WTC11 (cell line): ENCODE data around the gene CBY1. TPM values are rescaled to one million over a fixed set of nuclear protein-coding genes. Genes with fewer than 3 reads are reported as not detected.

Source experiments
- ATAC-seq: fragments of 200-7000 bp; cut with Tn5 transposase; 2 replicates; pipeline ENCODE4 v1.10.0; 2021; ENCODE audit warnings: mild to moderate bottlenecking, moderate library complexity
- CTCF ChIA-PET: fragments of 300-600 bp; sonication (Branson Sonifier 250); formaldehyde crosslinking; loops from one replicate; lab custom pipeline; 2021; ENCODE audit warnings: antibody characterized with exemption; lab: Charles Lee
- POLR2A ChIA-PET: fragments of 350-600 bp; sonication (Branson Sonifier 250); formaldehyde crosslinking; loops from one replicate; lab custom pipeline; 2021; ENCODE audit warnings: antibody characterized with exemption; lab: Charles Lee
- DNase-seq: peaks from one replicate; pipeline ENCODE4 v3.0.0; 2021; ENCODE audit warnings: low spot score
- H3K27ac Mint-ChIP-seq: 2 replicates; pipeline ENCODE4 v1.8.0; 2021; ENCODE audit warnings: mixed read lengths
- H3K27me3 Mint-ChIP-seq: 2 replicates; pipeline ENCODE4 v1.8.0; 2021; ENCODE audit warnings: low read depth, mild to moderate bottlenecking, moderate library complexity, mixed read lengths
- H3K36me3 Mint-ChIP-seq: 2 replicates; pipeline ENCODE4 v1.8.0; 2021; ENCODE audit warnings: mixed read lengths
- H3K4me1 Mint-ChIP-seq: 2 replicates; pipeline ENCODE4 v1.8.0; 2022; ENCODE audit warnings: mixed read lengths
- H3K4me3 Mint-ChIP-seq: 2 replicates; pipeline ENCODE4 v1.8.0; 2021; ENCODE audit warnings: mild to moderate bottlenecking, moderate library complexity, mixed read lengths
- H3K9me3 Mint-ChIP-seq: 2 replicates; pipeline ENCODE4 v1.8.0; 2021; ENCODE audit warnings: mixed read lengths
- AFF4 ChIP-seq: sonication (generic); formaldehyde crosslinking; IDR thresholded peaks from 2 replicates; pipeline ENCODE4 v1.8.1; 2023; ENCODE audit warnings: mild to moderate bottlenecking, missing genetic modification reagents, borderline replicate concordance
- ATF1 ChIP-seq: sonication (generic); formaldehyde crosslinking; IDR thresholded peaks from 2 replicates; pipeline ENCODE4 v1.8.1; 2023; ENCODE audit warnings: mild to moderate bottlenecking, moderate library complexity, missing genetic modification reagents
- ATF2 ChIP-seq: sonication (generic); formaldehyde crosslinking; IDR thresholded peaks from 2 replicates; pipeline ENCODE4 v1.8.1; 2022; ENCODE audit warnings: low read depth, missing genetic modification reagents, borderline replicate concordance
- CDX4 ChIP-seq: fragments of 250-450 bp; sonication (Bioruptor Pico); IDR thresholded peaks from 2 replicates; pipeline ENCODE4 v1.9.0; 2021; ENCODE audit warnings: moderate library complexity, mild to moderate bottlenecking, inconsistent platforms, borderline replicate concordance
- E2F1 ChIP-seq: sonication (generic); formaldehyde crosslinking; IDR thresholded peaks from 2 replicates; pipeline ENCODE4 v1.8.0; 2022; ENCODE audit warnings: mild to moderate bottlenecking, missing genetic modification reagents
- E2F5 ChIP-seq: sonication (generic); formaldehyde crosslinking; IDR thresholded peaks from 2 replicates; pipeline ENCODE4 v1.8.1; 2022; ENCODE audit warnings: mild to moderate bottlenecking, moderate library complexity, missing genetic modification reagents
- ELF4 ChIP-seq: sonication (generic); formaldehyde crosslinking; IDR thresholded peaks from 2 replicates; pipeline ENCODE4 v1.8.1; 2022; ENCODE audit warnings: low read depth, mild to moderate bottlenecking, moderate library complexity, missing genetic modification reagents
- ESRRA ChIP-seq: sonication (generic); formaldehyde crosslinking; IDR thresholded peaks from 2 replicates; pipeline ENCODE4 v1.8.1; 2022; ENCODE audit warnings: mild to moderate bottlenecking, missing genetic modification reagents, borderline replicate concordance
- JAZF1 ChIP-seq: fragments of 250-450 bp; sonication (Bioruptor Pico); IDR thresholded peaks from 2 replicates; pipeline ENCODE4 v1.9.0; 2021; ENCODE audit warnings: moderate library complexity, mild to moderate bottlenecking, inconsistent platforms
- NFE2L1 ChIP-seq: sonication (generic); formaldehyde crosslinking; IDR thresholded peaks from 2 replicates; pipeline ENCODE4 v1.8.1; 2023; ENCODE audit warnings: missing genetic modification reagents
- NR2C2 ChIP-seq: sonication (generic); formaldehyde crosslinking; IDR thresholded peaks from 2 replicates; pipeline ENCODE4 v1.8.0; 2022; ENCODE audit warnings: mild to moderate bottlenecking, missing genetic modification reagents
- SP1 ChIP-seq: sonication (generic); formaldehyde crosslinking; conservative IDR thresholded peaks from 2 replicates; pipeline ENCODE4 v1.8.1; 2022; ENCODE audit warnings: missing genetic modification reagents
- TEAD1 ChIP-seq: sonication (generic); formaldehyde crosslinking; IDR thresholded peaks from 2 replicates; pipeline ENCODE4 v1.8.0; 2022; ENCODE audit warnings: mild to moderate bottlenecking, missing genetic modification reagents
- TEAD4 ChIP-seq: sonication (generic); formaldehyde crosslinking; IDR thresholded peaks from 2 replicates; pipeline ENCODE4 v1.8.0; 2022; ENCODE audit warnings: mild to moderate bottlenecking, missing genetic modification reagents
- ZBTB43 ChIP-seq: sonication (generic); formaldehyde crosslinking; IDR thresholded peaks from 2 replicates; pipeline ENCODE4 v1.8.1; 2023; ENCODE audit warnings: mild to moderate bottlenecking, missing genetic modification reagents
- ZNF281 ChIP-seq: sonication (generic); formaldehyde crosslinking; IDR thresholded peaks from 2 replicates; pipeline ENCODE4 v1.8.0; 2023; ENCODE audit warnings: mild to moderate bottlenecking, missing genetic modification reagents
- ZNF416 ChIP-seq: fragments of 250-450 bp; sonication (Bioruptor Pico); IDR thresholded peaks from 2 replicates; pipeline ENCODE4 v1.9.0; 2021; ENCODE audit warnings: mild to moderate bottlenecking, inconsistent platforms
- ZNF671 ChIP-seq: fragments of 250-450 bp; sonication (Bioruptor Pico); IDR thresholded peaks from 2 replicates; pipeline ENCODE4 v1.8.0; 2021; ENCODE audit warnings: mild to moderate bottlenecking
- total RNA-seq: library from RNA; stranded (reverse); gene quantifications from 3 replicates; pipeline ENCODE4 v1.2.3, GENCODE V29; 2021
- TF ChIP-seq, protein P1 (sequence below): sonication (generic); formaldehyde crosslinking; IDR thresholded peaks from 2 replicates; pipeline ENCODE4 v1.8.1; 2023; ENCODE audit warnings: mild to moderate bottlenecking, missing genetic modification reagents, moderate library complexity
- TF ChIP-seq, protein P2 (sequence below): fragments of 250-450 bp; sonication (Bioruptor Pico); IDR thresholded peaks from 2 replicates; pipeline ENCODE4 v1.9.0; 2021; ENCODE audit warnings: mild to moderate bottlenecking

CBY1 gene
- total RNA-seq, 1 experiment from 2014 or later = 26.5 TPM

- TF ChIP-seq NFE2L1 (CRISPR knock-in tag) = no peak
- TF ChIP-seq SP1 (CRISPR knock-in tag) = no peak
- TF ChIP-seq, all 79 proteins: peak for 0
Observed at GRCh38 chr22:38613588-38613987, 42.9 kb upstream of the CBY1 start (continued).

DNA sequence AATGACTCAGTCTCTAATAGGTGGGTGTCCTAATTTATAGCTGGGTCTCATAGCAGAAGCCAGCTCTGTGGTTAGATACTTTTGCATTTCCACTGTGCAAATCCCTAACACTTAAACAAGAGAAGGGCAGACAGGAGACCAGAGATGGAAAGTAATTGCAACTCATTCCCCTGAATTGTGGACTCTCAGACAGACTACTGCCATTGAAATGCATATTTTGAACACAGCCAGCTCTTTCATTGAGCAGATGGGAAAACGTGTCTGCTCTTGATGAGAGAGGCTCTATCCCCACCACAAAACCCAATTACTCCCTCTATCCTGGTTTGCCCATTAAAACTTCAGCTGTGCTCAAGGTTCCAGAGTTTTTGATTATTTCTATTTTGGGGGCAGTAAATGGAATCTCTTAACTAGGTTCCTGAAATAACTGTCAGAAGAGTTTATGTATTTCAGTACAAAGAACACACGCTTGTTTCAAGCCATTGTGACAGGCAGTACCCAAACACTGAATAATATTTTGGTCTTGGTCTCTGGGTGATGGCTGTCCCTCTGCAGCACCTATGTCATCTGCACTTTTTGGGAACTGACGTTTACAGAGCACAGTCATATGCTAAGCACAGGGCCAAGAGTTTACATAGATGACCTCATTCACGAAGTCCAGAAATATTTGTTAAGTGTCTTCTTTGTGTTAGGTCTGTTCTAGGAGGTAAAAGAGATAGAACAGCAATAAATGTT is 41.9 kb upstream of the CBY1 start:
- ATAC-seq (no peak), DNase-seq (no peak)
- POLR2A ChIA-PET = interaction anchor here (0.7 kb wide), 1 partner anchor 1162 kb away, joined by 3 read pairs; no protein-coding TSS in a partner anchor
- Mint-ChIP-seq H3K36me3 (peaks cover 32% of the 10 kb centered on the region), H3K27ac (no peak overlapping the region), H3K4me3 (no peak overlapping the region), H3K27me3 (no peaks in the 10 kb centered on the region), H3K9me3 (peaks cover 22% of the 10 kb centered on the region), H3K4me1 (peaks cover 5% of the 10 kb centered on the region)
- CTCF ChIA-PET = no interaction called here
- TF ChIP-seq ZNF416 (CRISPR knock-in tag) (no peak), ZNF671 (no peak), E2F5 (CRISPR knock-in tag) (no peak), ESRRA (no peak), ELF4 (CRISPR knock-in tag) (no peak), ATF1 (CRISPR knock-in tag) (no peak), AFF4 (CRISPR knock-in tag) (no peak), NR2C2 (CRISPR knock-in tag) (no peak), JAZF1 (CRISPR knock-in tag) (no peak), CDX4 (CRISPR knock-in tag) (no peak), ZBTB43 (CRISPR knock-in tag) (no peak), ATF2 (no peak), ZNF281 (no peak), TEAD4 (no peak), TEAD1 (no peak), E2F1 (CRISPR knock-in tag) (no peak)
- TF ChIP-seq, protein P1, sequence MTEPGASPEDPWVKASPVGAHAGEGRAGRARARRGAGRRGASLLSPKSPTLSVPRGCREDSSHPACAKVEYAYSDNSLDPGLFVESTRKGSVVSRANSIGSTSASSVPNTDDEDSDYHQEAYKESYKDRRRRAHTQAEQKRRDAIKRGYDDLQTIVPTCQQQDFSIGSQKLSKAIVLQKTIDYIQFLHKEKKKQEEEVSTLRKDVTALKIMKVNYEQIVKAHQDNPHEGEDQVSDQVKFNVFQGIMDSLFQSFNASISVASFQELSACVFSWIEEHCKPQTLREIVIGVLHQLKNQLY (CRISPR knock-in tag) = no peak
- TF ChIP-seq, protein P2, sequence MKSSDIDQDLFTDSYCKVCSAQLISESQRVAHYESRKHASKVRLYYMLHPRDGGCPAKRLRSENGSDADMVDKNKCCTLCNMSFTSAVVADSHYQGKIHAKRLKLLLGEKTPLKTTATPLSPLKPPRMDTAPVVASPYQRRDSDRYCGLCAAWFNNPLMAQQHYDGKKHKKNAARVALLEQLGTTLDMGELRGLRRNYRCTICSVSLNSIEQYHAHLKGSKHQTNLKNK (CRISPR knock-in tag) = no peak
